RPMI8226 (cell line): ENCODE results near the gene GNAT2.
A peak's percentile ranks its signal among the peaks of the same experiment; 100 is the strongest.
"Not testable (repeated sequence)": the region's sequence is repeated elsewhere in the genome, so short reads cannot be mapped to it uniquely, and the experiment has no call there.

ENCODE experiments used
- DNase-seq: peaks from one replicate; pipeline ENCODE4 v3.0.0-alpha.2; 2015

GNAT2 gene

DNA sequence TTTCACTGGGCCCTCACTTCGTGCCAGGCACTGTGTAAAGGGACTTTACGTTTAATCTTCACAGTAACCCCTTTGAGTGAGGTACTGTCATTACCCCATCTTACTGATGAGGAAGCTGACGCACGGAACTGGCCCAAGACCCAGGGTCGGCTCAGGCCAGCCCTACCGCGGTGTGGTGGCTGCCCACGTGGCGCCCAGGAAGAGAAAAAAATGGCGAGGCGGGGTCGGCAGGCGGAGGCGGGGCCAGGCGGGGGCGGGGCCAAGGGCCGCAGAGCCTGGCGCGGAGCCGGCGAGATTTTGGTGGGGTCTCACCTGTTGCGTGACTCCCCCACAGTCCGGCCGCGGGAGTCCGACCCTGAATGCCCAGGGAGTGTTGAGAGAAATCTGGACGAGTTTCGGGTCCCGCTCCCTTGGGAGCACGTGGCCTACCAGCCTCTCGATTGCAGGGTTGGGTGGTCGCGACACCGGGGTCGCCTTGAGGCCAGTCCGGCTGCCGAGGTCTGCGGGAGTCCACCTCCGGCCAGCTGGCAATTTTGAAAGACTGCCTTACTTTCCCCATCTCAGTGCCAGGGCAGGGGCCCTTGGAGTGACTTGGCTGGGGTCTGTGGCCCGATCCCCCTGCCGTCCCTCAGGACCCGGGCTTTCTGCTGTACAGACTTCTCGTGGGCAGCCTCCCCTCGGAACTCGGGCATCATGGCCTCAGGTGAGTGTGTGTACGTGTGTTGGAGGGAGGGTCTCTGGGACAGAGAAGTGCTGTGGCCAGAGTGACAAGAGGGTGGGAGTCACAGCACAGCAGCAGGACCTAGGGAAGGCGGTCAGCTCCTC lies at the start of gene GNAT2, which contains the start of gene AMPD2:
GNAT2 (minus strand) TSS at position 41 of the 825 bp plus-strand sequence. CDS start 6,746 bp downstream, outside the sequence.
AMPD2 (plus strand) TSS at position 262 of the 825 bp plus-strand sequence. CDS start 1,339 bp downstream, outside the sequence.
- DNase-seq = peak; percentile 81

DNA sequence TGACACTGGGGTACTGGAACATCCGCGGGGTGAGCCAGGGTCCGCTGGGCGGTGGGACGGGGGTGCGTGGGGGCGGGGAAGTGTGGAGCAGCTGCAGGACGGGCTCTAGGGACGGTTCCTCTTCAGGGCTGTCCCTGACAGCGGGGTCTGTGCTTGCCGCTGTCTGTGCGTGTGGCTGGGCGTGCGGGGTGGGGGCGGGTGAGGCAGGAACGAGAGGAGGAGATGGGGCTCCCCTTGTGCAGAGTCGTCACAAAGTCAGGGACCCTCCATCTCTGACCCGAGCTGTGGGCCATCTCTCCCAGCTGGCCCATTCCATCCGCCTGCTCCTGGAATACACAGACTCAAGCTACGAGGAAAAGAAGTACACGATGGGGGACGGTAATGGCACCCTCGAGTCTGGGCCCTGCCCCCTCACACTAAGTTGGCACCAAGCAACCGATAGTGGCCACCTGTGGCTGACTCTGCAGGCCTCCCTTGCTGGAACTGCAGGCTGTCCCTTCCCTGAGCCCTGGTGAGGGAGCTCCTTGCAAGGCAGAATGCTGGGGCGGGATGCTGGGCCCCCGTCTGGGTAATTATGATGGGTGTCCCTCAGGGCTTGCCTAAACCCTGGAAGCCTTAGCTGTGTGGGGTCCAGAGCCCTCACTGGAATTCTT lies 48.8 kb upstream of the GNAT2 start:
- no peak for DNase-seq

DNA sequence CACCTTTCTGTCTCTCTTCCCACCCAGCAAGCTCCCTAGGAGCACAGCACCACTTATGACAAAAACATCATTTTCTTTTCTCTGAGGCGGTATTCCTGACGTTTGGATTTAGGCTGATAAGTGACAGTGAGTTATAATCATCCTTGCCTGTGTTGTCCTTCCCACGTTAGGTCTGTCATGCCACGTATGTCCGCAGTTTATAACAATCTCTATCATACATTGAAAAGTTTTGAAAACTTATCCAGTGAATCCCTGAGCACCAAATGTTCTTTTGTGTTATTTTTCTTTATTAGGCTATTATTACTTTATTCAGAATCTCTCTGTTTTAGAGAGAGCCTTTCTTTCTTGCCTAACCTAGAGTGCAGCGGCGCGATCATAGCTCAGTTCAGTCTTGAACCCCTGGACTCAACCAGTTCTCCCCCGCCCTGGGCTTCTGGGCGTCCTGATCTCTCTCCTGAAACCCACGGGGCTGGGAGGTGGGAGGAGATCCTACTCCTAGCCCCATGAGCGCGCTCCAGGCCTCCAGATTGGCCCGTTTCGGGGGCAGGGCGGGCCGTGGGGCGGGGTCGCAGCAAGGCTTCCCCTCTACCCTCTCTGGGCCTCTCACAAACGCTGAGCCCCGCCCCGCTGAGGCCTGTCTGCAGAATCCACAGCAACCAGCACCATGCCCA lies 48.2 kb upstream of the GNAT2 start, which contains the start of gene GSTM2:
GSTM2 (plus strand) TSS at position 606 of the 671 bp plus-strand sequence; CDS start at position 665, 59 bp downstream.
- DNase-seq = no peak

DNA sequence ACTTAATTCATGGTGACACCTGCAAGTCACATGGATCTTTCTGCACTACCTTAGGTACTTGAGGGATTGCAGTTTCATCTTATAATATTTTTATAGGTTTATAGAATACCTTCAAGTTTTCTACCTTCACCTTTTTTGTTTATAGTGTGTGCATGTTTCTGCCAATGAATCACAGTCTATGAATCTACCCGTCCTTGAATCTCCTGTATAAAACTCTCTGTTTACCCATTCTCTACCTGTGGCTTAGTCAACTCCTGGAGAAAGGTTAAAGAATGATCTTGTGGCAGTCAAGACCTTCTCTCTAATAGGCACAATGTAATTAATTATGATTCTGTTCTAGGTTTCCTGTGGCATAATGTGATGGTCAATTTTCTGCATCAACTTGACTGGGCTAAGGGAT lies 45.3 kb upstream of the GNAT2 start:
- no peak for DNase-seq

DNA sequence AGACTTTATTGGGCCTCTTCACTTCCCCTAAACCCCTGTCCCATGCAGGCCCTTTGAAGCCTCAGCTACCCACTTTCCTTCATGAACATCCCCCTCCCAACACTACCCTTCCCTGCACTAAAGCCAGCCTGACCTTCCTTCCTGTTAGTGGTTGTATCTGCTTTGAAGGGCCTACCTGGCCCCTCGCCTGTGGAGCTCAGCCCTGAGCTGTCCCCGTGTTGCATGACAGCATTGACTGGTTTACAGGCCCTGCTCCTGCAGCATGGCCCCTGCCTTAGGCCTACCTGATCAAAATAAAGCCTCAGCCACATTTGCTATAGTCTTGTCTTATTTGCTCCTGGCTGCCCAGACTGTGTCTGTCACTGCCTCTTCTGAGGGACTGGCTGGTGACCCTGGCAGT lies 42.0 kb upstream of the GNAT2 start:
- DNase-seq = no peak

DNA sequence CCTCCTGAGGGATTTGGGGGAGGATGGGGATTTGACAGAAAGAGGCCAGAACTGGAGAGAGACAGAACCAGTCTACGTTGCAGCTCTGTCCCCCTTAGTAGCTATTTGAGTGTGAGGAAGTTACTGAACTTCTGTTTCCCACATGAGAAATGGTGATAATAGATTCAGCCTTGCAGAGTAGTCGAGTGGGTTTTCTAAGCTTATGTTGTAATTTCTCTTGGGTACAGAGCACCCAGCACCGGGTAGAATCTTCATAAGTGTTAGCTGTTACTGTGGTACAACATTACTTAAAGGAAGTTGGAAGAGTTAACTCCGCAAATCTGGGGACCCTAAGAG lies 41.2 kb upstream of the GNAT2 start:
- DNase-seq = not testable (repeated sequence)

DNA sequence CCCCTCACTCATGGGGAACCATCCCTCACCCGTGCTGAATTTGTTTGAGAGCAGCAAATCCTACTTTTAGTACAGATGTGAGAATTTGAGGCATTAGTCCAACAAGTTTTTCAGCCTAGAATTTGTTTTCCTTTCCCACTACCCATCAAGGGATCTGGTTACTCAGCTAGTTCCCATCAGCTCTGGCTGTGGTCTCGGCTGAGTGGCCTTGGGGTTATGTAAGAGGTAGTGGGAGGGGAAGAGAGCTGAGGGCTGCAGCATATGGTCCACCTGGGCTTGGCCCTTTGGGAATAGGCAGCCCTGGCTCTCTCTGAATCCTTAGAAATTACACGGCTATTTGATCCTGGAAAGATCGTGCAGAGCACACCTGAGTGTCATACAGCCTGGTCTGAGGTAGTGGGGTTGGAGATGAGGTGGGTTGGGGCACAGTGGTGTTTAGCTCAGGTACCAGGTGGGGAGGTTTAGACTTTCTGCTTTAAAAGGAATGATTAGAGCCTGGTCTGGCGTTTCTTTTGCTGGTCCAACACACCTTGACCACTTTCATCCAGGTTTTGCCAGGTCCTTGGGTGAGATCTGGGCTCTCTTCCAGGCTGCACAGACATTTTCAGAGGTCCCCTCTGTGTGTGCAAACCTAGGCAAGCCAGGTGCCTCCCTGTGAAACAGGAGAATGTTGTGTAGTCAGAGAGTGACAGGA lies 40.7 kb upstream of the GNAT2 start:
- no peak for DNase-seq

DNA sequence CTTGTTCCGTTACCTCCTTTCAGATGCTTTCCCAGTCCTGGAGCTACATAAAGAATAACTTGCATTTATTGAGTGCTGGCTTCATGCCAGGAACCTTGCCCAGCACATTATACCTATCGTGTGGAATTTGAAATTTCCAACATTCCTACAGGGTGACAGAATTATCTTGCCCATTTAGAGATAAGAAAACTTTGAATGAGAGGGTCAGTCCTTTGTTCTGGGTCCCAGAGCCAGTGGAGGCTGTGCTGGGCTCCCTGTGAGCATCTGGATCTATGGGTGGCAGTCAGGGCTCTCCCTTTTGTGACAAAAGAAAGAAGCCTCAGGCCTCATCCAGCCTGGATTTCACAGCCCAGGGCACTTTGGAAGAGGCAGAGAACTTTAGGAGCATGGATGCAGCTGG lies 39.7 kb upstream of the GNAT2 start:
- no peak for DNase-seq

DNA sequence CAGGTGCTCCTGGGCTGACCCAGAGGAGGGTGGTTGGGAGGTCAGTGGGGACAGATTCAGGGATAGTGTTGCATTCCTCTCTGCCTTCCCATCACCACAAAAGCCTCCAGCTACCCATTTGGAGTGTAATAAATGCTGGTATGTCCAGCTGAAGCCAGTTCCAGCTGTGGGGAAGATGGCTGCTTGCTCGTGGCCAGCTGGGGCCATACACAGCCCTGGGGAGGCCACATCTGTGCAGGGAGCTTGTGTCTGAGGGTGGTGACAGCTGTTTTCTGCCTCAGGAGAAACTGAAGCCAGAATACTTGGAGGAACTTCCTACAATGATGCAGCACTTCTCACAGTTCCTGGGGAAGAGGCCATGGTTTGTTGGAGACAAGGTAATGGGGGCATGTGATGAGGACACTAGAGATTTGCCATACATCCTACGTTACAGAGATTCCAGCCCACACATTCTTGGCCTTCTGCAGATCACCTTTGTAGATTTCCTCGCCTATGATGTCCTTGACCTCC lies 39.2 kb upstream of the GNAT2 start:
- no peak for DNase-seq

DNA sequence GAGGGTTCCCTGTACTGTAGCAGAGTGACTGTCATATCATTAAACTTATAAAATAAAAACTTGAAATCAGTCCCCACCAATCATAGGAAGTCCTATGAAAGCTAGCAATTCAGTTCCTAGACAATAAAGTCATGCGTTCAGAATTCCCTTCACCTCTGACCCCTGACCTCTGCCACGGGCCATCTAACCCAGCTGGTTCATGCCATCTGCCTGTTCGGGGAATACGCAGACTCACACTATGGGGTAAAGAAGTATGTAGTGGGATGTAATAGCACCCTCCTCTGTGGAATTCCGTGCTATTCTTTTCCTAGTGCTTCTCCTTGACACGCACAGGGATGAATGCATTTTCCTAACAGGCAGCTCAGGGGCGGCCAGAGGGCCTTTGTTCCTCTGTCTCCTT lies 38.6 kb upstream of the GNAT2 start:
- DNase-seq = no peak

DNA sequence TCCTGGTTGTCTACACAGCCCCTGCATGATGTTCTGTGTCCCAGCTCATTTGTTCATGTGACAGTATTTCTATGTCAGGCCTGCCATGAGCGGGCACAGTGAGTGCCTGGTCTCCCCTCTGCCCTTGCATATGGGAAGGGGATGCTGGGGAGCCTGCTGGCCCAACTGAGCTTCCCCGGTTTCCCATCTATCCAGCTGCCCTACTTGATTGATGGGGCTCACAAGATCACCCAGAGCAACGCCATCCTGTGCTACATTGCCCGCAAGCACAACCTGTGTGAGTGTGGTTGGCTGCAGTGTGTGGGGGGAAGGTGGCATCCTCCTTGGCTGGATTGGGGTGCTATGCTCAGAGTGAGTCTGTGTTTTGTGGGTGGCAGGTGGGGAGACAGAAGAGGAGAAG lies 38.0 kb upstream of the GNAT2 start:
- DNase-seq = no peak

DNA sequence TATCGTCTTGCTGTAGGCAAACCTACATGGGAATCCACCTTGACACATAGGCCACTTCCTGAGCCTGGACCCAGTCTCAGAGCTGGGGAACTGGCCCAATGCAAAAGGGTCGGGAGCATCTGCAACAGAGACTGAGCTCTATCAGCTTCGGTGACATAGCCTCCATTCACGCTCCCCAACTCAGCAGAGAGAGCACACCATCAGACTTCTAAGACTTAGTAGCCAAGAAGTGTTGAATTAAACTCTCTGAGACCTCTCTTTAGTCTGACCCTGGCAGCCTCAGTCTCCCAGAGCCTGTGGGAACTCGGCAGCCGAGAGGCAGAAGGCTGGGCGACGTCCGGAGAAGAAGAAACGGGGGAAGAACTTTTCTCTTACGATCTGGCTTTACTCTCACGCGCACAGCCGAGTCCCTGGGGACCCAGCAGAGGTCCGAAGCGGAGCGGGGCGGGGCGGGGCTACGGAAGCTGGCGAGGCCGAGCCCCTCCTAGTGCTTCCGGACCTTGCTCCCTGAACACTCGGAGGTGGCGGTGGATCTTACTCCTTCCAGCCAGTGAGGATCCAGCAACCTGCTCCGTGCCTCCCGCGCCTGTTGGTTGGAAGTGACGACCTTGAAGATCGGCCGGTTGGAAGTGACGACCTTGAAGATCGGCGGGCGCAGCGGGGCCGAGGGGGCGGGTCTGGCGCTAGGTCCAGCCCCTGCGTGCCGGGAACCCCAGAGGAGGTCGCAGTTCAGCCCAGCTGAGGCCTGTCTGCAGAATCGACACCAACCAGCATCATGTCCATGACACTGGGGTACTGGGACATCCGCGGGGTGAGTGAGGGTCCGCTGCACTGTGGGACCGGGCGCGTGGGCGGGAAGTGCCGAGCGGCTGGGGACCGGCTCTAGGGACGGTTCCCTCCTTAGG lies 36.5 kb upstream of the GNAT2 start, which contains the start of gene GSTM4:
GSTM4 (plus strand) TSS at position 485 of the 905 bp plus-strand sequence; CDS start at position 776, 291 bp downstream.
- DNase-seq = peak; percentile 66

DNA sequence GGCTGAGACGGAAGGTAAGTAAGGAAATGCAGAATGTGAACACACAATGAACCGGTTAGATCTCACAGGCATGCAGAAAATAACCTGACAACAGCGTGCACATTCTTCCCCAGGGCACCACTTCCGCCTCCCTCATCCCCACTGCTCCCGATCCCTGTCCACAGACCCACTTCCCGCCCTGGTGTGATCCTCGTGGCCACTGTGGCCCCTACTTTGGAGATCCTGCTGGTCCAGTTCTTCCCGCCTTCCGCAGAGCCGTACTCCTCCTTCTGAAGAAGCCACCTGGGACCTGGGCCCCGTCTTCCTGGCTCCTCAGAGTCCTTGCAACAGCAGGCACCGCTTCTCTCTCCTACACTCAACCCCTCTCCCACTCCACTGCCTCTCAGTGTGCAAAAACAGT lies 35.1 kb upstream of the GNAT2 start:
- DNase-seq = no peak

DNA sequence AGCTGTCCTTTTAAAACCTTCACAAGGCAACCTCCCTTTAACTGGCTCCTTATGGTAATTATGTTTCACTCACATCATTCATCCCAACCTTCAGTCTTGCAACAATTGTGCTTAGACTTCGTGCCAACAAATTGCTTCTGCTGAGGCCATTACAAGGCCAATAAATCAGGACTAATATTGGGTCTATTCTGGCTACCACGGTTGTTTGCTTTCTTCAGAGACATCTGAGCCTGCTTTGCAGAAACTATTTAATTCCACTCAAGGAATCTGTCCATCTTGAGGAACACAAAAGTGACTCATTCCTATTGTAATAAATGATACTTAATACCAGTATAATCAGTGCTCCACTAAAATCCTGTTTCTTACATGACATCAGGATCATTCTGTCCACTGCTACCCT lies 33.9 kb upstream of the GNAT2 start:
- DNase-seq = no peak

DNA sequence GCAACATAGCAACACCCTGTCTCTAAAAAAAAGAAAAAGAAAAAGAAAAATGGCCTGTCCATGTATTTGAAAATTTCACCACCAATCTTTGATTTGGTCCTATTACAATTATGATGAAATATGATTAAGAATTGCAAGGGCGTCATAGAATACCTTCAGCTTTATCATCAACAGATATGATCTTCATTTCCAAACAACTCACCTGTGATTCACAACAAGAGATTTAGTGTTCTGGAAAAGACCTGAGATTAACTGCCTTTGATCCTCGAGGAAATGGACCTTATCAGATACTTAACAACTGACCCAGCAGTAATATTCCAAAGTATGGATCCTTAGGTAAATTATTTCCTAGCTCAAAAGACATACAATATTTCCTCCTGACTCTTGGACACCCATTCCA lies 33.0 kb upstream of the GNAT2 start:
- DNase-seq = no peak

DNA sequence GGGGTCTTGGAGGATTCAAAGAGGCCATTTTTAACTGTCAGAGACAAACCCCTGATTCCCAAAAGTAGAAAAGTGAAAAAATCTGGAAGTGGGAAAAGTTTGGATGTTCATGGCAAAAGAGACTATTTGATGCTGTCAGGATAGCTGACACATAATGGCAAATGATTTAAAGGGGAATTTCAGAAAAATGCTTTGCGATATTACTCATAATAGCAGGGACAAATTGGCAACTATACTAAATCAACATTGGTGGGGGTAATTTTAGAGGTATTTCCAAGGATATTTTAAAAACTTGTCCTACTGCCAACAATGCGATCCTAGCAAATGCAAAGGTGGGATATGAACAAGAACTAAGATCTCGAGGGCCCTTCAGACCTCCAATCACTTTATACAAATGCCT lies 31.2 kb upstream of the GNAT2 start:
- no peak for DNase-seq

DNA sequence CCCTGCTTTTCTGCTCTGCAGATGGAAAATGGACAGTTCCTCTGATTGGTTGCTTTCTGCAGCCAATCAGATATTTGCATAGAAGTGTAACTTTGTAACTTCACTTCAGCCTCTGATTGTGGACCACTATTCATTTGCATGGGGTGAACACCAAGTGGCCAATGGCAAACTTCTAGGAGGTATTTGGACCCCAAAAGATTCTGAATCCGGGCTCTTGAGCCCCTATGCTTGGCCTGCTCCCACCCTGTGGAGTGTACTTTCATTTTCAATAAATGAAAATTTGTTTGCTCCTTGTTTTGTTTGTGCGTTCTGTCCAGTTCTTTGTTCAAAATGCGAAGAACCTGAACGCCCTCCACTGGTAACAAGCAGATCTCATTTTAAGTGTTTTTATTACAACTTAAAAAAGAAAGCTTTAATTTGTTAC lies 30.1 kb upstream of the GNAT2 start:
- peak; percentile 11 for DNase-seq

DNA sequence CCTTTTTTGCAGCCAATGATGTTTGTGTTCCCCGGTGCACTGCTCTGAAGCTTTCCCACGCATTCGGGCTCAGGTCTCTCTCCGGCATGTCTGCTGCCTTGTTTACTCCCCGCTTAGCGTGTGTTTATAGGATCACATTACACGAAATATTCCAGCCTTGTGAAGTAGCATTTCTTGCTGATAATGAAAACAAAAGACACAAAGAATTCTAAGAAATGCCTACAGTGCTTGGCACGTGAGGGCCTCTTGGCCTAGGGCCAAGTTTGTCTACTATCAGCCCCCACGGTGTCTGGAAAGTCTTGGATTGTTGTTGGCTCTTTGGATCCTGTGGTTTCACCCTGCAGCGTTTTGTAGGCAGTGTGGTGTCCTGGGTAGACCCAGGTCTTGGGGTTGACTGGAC lies 25.3 kb upstream of the GNAT2 start:
- no peak for DNase-seq

DNA sequence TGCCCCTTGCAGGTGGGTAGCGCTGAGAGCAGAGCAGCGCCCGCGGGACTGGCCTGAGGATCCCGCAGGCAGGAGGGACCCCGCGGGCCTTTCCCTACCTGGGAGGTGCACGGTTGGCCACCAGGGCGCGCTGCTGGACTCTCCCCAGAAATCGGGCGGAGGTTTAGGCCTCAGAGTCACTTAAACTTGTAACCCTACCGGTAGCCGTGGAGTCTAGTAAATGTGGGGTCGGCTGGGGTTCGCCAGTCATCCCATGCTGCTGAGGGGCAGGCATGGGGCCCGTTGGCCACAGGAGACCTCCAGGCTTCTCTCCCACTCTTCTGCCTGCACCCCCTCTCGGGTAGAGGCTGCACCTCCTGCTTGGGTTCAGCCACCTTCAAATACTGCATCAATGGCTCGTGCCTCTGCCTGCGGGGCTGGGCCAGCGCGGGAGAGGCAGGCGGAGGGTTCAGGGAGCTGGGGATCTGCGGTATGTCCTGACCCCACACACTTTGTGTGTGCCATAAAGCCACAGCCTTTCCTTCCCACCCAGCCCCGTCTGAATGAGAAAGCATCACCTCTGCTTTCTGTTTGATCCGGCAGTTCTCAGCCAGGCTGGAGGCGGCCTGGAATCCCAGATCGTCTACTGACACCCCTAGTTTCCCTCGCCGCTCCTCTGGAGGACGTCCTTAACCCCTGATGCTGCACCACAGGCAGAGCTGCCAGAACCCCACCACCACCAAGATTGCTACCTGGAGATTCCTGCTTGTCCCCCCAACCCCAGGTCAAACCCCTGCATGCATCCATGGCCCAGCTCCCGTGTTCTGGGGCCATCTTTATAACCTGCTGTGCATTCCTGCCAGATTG lies 24.2 kb upstream of the GNAT2 start:
- peak; percentile 76 for DNase-seq

DNA sequence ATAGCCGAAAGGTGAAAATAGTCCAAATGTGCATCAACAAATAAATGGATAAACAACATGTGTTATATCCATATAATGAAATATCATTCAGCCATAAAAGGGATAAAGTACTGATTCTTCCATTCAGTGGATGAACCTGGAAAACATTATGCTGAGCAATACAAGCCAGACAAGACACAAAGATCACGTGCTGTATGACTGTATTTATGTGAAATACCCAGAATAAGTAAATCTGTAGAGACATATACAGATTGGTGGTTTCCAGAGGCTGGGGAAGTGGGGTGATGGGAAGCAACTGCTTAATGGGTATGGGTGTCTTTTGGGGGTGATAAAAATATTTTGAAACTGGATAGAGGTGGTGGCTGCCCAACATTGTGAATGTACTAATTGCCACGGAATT lies 23.2 kb upstream of the GNAT2 start:
- no peak for DNase-seq

DNA sequence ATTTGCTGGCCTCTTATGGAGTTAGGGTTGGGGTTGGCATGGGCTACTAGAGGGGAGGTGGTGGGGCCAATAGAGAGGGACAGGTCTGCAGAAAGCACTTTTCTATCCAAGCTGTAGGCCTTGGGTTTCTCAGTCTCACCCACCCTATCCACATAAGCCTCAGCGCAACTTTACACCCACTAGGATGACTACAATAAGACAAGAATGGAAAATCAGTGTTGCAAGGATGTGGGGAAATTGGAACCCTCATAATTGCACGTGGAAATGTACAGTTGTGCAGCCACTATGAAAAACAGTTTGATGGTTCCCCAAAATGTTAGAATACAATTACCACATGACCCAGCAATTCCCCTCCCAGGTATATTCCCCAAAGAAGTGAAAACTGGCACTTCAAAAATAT lies 22.4 kb upstream of the GNAT2 start:
- DNase-seq = no peak
